OCI-LY1 (cell line): Measurements from ENCODE around the gene PNMA6E.

ENCODE experiments used
- H2AFZ ChIP-seq: fragments of 200-600 bp; sonication (generic), shearing (Covaris generic); 2 replicates; pipeline ENCODE4 v1.6.0; 2014; ENCODE audit warnings: antibody characterized with exemption, mild to moderate bottlenecking, low read length
- H3F3A ChIP-seq: fragments of 200-600 bp; sonication (generic), shearing (Covaris generic); 2 replicates; pipeline ENCODE4 v1.6.0; 2014; ENCODE audit warnings: mild to moderate bottlenecking, antibody characterized with exemption, low read length, moderate library complexity; ENCODE audit not compliant: insufficient read depth
- H3K27ac ChIP-seq: fragments of 200-600 bp; sonication (generic); 2 replicates; pipeline ENCODE4 v1.5.1; 2014; ENCODE audit warnings: low read length, mixed run types, mild to moderate bottlenecking, low read depth; ENCODE audit not compliant: poor library complexity, severe bottlenecking
- H3K27me3 ChIP-seq: fragments of 200-600 bp; sonication (generic); 2 replicates; pipeline ENCODE4 v1.6.0; 2014; ENCODE audit warnings: antibody characterized with exemption, mild to moderate bottlenecking, low read length, moderate library complexity; ENCODE audit not compliant: insufficient read depth
- H3K36me3 ChIP-seq: fragments of 200-600 bp; sonication (generic); 2 replicates; pipeline ENCODE4 v1.6.1; 2014; ENCODE audit warnings: mild to moderate bottlenecking, antibody characterized with exemption, low read length, moderate library complexity, mixed read lengths; ENCODE audit not compliant: insufficient read depth
- H3K4me1 ChIP-seq: fragments of 200-600 bp; sonication (generic); 2 replicates; pipeline ENCODE4 v1.5.1; 2014; ENCODE audit warnings: mild to moderate bottlenecking, low read length, moderate library complexity; ENCODE audit not compliant: insufficient read depth, severe bottlenecking
- H3K4me2 ChIP-seq: fragments of 200-600 bp; sonication (generic), shearing (Covaris generic); 2 replicates; pipeline ENCODE4 v1.6.1; 2014; ENCODE audit warnings: low read length
- H3K4me3 ChIP-seq: fragments of 200-600 bp; sonication (generic); 2 replicates; pipeline ENCODE4 v1.5.1; 2014; ENCODE audit warnings: low read length, low read depth, mild to moderate bottlenecking, mixed read lengths; ENCODE audit not compliant: poor library complexity, severe bottlenecking
- H3K79me2 ChIP-seq: fragments of 200-600 bp; shearing (Covaris generic); 2 replicates; pipeline ENCODE4 v1.6.1; 2016; ENCODE audit warnings: mixed run types, low read length, mixed read lengths; ENCODE audit not compliant: insufficient read depth
- H3K9ac ChIP-seq: fragments of 200-600 bp; sonication (generic), shearing (Covaris generic); 2 replicates; pipeline ENCODE4 v1.6.1; 2014; ENCODE audit warnings: mild to moderate bottlenecking, low read length, mixed read lengths
- H3K9me2 ChIP-seq: fragments of 200-600 bp; sonication (generic), shearing (Covaris generic); 2 replicates; pipeline ENCODE4 v1.6.1; 2014; ENCODE audit warnings: low read depth, mild to moderate bottlenecking, low read length, mixed read lengths
- H3K9me3 ChIP-seq: fragments of 200-600 bp; shearing (Covaris generic); 2 replicates; pipeline ENCODE4 v1.6.1; 2014; ENCODE audit warnings: low read length, mixed read lengths
- H4K20me1 ChIP-seq: fragments of 200-600 bp; sonication (generic), shearing (Covaris generic); 2 replicates; pipeline ENCODE4 v1.6.0; 2016; ENCODE audit warnings: mild to moderate bottlenecking, low read length; ENCODE audit not compliant: insufficient read depth
- CTCF ChIP-seq: fragments of 200-600 bp; sonication (generic), shearing (Covaris generic); IDR thresholded peaks from 2 replicates; pipeline ENCODE4 v1.5.1; 2017; ENCODE audit warnings: mild to moderate bottlenecking, antibody characterized with exemption, low read length, moderate library complexity, mixed read lengths
- EZH2 ChIP-seq: fragments of 200-600 bp; sonication (generic), shearing (Covaris generic); IDR thresholded peaks from 2 replicates; pipeline ENCODE4 v1.8.0; 2017; ENCODE audit warnings: borderline replicate concordance, mixed run types, mild to moderate bottlenecking, antibody characterized with exemption, low read length, moderate library complexity, mixed read lengths

PNMA6E gene

GRCh38 chrX:153371256-153371655 lies 29.9 kb downstream of the PNMA6E start:
- no peak overlapping the region for H3K4me2 ChIP-seq
- no peaks in the 10 kb centered on the region for H3K27me3 ChIP-seq
- H3K36me3 ChIP-seq: no peaks in the 10 kb centered on the region
- H3K9me3 ChIP-seq: no peaks in the 10 kb centered on the region
- no peak for TF ChIP-seq CTCF
- TF ChIP-seq EZH2: no peak
- H3K4me3 ChIP-seq: no peak overlapping the region
- no peaks in the 10 kb centered on the region for H3K9me2 ChIP-seq
- no peaks in the 10 kb centered on the region for H3F3A ChIP-seq
- no peak overlapping the region for H2AFZ ChIP-seq
- H4K20me1 ChIP-seq: no peaks in the 10 kb centered on the region
- no peak overlapping the region for H3K27ac ChIP-seq
- no peaks in the 10 kb centered on the region for H3K79me2 ChIP-seq
- peaks cover 7% of the 10 kb centered on the region for H3K4me1 ChIP-seq
- H3K9ac ChIP-seq: no peak overlapping the region

GRCh38 chrX:153370293-153371055 lies 30.7 kb downstream of the PNMA6E start:
- Histone ChIP-seq H3F3A (no peaks in the 10 kb centered on the region), H3K9ac (no peak overlapping the region), H3K27me3 (no peaks in the 10 kb centered on the region), H3K4me1 (peaks cover 7% of the 10 kb centered on the region), H3K36me3 (no peaks in the 10 kb centered on the region), H3K4me2 (no peak overlapping the region), H2AFZ (no peak overlapping the region), H3K9me2 (no peaks in the 10 kb centered on the region), H3K79me2 (no peaks in the 10 kb centered on the region), H3K27ac (no peak overlapping the region), H3K4me3 (no peak overlapping the region), H4K20me1 (no peaks in the 10 kb centered on the region), H3K9me3 (no peaks in the 10 kb centered on the region)
- no peak for TF ChIP-seq CTCF
- TF ChIP-seq EZH2: no peak

GRCh38 chrX:153366878-153367538 lies 34.1 kb downstream of the PNMA6E start:
- TF ChIP-seq EZH2 (no peak), CTCF (no peak)
- Histone ChIP-seq H3F3A (no peaks in the 10 kb centered on the region), H3K4me1 (peaks cover 2% of the 10 kb centered on the region), H3K36me3 (no peaks in the 10 kb centered on the region), H3K4me3 (no peak overlapping the region), H3K9me3 (no peaks in the 10 kb centered on the region), H3K4me2 (no peak overlapping the region), H3K79me2 (no peaks in the 10 kb centered on the region), H3K9me2 (no peaks in the 10 kb centered on the region), H4K20me1 (no peaks in the 10 kb centered on the region), H2AFZ (no peak overlapping the region), H3K27me3 (no peaks in the 10 kb centered on the region), H3K9ac (no peak overlapping the region), H3K27ac (no peak overlapping the region)
